Measurements from ENCODE around the gene NAV3. TPM values are rescaled to one million over a fixed set of nuclear protein-coding genes. Genes with fewer than 3 reads are reported as not detected.

The NAV3 gene
- total RNA-seq, 1 experiment from 2014 or later, result 9.6 TPM

DNA sequence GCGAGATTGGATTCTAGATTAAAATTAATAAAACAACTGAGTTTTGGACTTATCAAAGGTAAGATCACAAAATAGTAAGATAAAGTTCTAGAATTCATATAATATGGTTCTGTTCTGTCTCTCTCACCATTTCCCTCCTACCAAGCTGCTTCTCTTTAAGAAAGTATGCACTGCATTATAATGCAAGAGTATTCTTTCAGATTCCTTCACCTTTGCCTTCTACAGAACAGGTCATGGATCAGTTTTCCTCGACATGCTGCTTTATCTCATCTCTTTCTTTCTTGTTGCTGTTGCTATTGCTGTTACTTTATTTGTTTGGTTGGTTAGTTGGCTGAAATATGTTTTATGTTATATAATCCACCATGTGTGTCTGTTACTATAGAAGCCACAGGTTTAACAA lies 357.0 kb downstream of the NAV3 start:
- no peak for DNase-seq (ENCODE audit: low spot score)

DNA sequence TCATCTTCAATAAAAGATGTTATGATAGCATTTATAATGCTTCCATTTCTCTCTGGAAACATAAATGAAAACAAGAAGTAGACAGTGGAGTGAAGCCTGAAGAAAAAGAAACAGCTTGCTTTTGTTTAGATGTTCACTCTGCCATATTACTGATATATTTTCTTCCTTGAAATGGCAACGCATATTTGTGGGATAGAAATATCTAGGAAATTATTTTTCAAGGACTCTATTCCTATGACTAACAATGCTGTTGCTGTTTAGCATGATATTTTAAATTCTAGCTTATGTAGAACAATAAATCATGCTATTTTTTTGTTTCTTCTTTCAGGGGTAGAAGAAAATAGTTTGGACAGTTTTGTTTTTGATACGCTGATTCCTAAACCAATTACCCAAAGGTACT lies 359.0 kb downstream of the NAV3 start:
- no peak for DNase-seq (ENCODE audit: low spot score)

DNA sequence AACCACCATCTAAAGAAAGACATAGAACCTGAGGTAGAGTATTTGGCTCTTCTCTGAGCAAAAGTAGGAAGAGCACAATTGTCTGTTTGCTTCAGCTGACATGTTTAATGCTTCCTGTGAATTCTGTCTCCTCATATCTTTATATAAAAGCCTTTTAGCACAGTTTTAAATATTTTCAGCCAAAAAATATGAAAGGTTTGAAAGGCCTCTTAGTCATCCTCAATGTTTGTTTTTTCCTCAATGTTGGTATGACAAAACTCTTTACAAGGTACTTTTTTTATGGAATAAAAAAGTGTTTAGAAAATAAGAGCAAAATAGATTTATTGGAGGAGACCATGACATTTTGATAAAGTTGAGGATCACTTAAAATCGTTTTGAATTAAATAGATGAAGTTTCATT lies 360.9 kb downstream of the NAV3 start:
- no peak for DNase-seq (ENCODE audit: low spot score)

DNA sequence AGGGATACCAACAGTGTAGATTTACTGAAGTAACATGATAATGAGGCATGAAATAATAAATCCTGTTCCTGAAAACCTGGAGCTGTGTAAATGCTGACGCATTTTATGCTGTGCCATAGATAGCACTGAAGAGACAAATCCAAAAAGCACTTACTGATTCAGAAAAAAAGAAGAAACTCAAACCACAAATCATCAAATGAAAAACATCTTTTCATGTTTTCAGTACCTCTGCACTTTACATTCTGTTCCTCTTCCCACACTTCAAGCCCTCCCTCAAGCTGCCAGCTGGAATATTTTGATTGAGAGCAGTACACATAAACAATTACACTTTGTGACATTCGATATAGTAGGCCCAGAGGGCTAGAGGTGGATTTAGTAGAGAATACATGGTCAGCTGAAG lies 362.3 kb downstream of the NAV3 start:
- DNase-seq (ENCODE audit: low spot score), result no peak

DNA sequence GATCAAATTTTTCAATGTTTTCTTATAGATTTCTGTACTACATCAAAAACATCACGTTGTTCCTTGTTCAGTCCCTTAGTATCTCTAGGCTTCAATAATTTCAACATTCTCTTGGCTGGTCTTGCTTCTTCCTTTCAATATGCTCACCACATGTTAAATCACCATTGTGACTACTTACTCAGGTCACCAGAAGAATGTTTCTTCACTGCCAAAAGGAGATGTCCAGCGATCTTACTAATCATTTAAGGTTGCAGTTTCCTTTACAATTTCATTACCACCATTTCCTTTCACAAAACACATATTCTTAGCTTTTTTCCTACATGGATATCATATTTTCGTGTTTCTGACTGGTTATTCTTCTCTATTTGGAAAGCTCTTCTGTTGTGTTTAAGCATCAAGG lies 363.8 kb downstream of the NAV3 start:
- DNase-seq (ENCODE audit: low spot score), result no peak

DNA sequence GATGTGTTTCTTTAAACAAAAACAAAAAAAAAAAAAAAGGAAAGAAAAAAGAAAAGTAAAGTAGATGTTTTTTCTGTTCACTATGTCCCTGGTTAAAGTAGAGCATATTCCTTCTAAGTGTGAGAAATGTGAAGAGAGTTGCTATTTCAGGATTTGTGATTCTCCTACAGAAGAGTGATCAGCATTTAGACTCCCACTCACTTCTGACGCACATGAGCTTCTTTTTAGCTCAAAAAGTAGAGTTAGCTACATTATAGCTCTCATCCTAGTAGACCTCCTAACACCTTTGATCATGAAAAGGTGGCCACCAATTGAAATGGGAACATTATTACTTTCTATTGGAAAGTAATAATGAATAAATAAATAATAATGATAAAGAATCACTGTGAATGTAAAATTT lies 368.2 kb downstream of the NAV3 start:
- DNase-seq (ENCODE audit: low spot score), result no peak

DNA sequence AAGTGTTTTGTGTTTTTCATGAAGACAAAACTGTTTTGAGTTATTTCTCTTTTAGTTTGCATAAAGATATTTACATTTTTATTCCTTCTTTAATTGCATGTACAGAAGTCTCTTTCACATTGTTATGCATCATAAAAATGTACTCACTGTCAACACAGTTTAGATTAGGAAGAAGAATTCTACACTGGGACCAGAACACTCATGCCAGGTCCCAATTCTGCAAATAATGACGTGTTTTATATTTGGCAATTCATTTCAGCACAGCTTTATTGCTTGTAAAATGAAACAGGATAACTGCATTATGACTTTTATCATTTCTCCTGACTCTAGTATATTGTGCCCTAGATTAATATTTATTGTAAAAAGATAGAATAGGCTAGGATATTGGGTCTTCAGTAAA lies 369.2 kb downstream of the NAV3 start:
- no peak for DNase-seq (ENCODE audit: low spot score)

DNA sequence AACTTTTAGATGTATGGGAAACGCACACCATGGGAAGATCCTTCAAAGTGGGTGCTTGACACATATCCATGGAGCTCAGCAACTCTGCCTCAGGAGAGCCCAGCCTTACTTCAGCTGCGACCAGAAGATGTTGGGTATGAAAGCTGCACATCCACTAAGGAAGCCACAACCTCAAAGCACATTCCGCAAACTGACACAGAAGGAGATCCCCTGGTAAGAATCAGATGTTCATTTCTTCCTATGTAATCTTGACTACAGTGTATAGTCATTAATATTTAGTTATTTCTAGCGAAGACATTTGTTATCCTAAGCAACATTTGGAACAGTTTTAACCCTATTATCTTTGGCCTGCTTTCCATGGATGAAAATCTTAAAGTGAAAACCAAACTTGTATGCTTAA lies 374.2 kb downstream of the NAV3 start:
- no peak for DNase-seq (ENCODE audit: low spot score)

DNA sequence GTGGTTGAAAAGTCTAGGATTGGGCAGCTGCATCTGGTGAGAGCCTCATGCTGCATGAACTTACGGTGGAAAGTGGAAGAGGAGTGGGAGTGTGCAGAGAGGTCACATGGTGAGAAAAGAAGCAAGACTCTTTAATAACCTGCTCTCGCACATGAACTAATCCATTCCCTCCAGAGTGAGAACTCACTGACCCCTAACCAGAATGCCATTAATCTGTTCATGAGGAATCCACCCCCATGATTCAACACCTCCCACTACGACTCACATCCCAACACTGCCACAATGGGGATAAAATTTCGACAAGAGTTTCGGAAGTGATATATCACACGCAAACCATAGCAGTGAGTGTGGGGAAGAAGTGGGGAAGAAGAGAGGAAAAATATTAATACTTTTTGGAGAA lies 377.4 kb downstream of the NAV3 start:
- no peak for DNase-seq (ENCODE audit: low spot score)

DNA sequence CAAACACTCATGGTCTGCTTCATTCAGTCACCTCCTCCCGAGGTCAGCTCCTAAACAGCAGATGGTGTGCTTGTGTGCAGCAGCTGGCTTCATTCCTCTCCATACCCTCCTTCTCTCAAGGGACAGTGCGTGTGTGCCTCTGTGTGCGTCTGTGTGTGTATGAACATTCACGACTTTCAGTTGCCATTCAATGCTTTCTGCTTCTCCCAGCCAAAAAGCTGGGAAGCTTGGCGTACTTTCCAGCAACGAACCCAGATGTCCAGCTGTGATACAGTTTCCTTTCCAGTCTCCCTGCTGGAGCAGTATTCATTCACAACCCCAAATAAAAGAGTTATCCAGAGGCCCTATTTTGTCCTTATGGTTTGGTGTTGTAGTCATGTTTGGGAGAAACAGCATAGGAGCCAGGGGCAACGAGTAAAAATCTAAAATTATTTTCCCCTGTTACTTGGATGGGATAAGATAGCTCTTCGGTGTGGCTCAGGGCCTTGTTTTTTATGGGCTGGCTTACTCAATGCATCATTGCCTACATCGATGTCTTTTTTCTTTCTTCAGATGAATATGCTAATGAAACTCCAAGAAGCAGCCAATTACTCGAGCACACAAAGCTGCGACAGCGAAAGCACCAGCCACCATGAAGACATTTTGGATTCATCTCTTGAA lies 379.3 kb downstream of the NAV3 start:
- no peak for DNase-seq (ENCODE audit: low spot score)

DNA sequence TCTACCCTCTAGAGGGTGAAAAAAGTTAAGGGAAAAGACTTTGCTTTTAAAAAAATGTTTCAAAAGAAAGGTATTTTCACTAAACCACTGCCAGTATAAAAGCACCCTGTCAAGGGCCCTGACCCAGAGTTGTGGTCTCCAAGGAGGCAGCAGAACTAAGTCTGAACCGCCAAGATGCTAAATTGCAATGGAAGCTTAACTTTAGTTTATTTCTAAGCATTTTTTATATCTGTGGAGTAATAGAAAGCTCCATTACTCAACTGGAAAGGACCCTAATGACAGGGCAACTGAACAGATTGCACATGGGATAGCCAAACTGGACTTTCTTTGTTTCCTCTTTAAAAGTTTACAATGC lies 379.8 kb downstream of the NAV3 start:
- DNase-seq (ENCODE audit: low spot score), result no peak

DNA sequence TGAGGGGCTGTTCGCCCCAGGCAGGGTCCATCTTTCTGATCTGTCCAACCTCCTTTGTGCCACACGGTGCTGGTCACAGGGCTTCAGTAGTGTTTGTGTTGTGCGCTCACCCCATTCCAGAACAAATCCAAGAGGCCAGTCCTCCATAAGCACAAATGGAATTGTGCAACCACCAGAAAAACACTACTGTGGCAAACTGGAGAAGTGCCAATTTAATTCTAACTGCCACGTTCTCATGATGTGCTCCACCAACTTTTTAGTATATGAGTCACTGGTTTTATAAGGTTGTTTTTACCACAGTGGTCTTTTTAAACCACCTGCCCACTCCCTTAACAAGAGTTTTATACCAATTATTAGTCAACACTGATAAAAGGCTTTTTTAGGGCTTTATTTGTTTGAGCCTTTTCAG lies 380.2 kb downstream of the NAV3 start:
- peak; percentile 78 for DNase-seq (ENCODE audit: low spot score)

DNA sequence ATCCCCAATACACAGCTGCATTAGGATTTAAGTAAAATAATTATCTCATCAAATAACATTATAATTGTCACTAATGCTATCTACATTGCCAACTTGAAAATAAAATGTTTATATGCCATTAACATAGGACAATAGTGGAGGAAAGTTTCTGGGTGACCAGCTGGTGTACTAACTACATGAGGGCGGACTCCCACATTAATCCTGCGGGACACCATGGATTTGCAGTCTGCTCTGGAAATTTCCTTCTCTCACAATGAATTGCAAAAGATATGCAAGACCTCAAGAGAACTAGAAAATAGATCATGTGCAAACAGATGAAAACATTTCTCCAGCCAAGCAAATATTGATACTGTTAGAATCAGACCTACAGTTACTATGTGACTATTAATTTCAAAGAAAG lies 390.1 kb downstream of the NAV3 start:
- DNase-seq (ENCODE audit: low spot score), result no peak

DNA sequence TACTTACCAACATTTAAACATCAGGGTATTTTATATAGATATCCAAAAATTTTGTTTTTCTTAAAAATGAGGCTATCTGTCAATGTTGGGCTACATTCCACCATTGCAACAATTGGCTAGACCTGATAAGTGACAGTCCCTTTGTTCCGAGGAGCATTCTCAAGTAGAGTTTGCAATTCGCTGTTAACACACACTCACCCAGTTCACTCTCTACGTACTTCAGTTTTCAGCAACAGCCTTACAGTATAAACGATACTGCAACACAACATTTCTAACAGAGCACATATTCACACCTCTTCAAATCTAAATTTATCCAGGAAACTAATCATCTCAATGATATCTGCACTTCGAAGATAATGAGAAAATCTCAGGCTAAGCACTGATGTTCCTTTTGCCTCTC lies 393.5 kb downstream of the NAV3 start:
- DNase-seq (ENCODE audit: low spot score), result no peak

DNA sequence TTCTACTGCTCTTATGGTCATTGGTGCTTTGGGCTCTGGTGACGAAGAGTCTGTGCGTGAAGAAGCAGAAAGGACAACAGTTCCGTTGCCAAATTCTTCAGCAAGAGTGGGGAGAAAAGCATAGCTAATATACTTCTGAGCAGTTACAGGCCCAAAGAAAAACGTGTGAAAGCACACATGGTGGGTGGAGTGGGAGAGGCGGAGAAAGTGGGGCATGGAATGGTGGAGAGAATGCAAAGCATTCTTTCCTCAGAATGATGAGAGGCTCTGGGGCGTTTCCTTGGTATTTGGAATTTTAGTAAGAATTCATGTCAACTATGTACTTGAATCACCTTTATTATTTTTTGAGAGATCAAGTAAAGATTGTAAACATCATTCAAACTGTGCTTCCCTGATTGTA lies 396.1 kb downstream of the NAV3 start:
- no peak for DNase-seq (ENCODE audit: low spot score)

DNA sequence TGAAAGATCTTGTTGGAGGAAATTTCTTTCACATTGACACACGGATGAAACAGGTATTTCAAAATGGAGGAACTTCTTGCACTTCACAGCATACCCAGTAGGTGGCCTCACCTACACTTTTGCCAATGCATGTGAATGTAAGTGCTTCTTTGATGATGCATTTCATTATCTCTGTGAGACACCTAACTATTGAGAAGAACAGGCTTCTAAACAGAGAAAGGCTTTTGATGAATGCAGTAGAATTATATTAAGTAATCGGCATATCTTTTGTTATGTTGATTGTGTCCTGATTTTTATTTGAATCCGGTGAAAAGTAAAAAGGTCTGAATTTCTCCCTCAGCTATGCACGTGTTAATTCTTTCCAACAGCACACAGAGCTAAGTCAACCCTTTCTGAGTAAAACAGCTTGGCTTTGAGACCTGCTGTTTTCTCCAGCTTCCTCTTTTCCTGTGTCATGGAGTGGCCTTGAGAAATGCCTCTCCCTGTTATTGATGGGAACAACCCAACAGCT lies 399.0 kb downstream of the NAV3 start:
- peak; percentile 49 for DNase-seq (ENCODE audit: low spot score)

DNA sequence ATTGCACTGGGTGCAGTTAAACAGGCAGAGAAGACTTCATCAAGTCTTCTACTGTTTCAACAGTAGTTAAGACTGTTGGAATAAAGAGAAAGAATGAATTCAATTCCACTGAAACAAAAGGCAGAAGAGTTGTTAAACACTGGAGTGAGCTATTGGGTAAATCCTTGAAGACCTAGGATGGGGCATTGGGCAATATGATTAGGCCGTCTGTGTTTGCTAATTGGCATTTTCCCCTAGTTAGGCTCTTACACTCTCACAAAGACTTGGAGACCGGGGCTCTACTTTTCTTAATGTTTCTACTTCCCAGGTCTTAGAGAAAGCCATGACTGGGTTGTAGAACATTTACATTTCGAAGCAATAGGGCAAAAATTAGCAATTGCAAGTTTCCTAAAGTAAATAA lies 402.1 kb downstream of the NAV3 start:
- no peak for DNase-seq (ENCODE audit: low spot score)

DNA sequence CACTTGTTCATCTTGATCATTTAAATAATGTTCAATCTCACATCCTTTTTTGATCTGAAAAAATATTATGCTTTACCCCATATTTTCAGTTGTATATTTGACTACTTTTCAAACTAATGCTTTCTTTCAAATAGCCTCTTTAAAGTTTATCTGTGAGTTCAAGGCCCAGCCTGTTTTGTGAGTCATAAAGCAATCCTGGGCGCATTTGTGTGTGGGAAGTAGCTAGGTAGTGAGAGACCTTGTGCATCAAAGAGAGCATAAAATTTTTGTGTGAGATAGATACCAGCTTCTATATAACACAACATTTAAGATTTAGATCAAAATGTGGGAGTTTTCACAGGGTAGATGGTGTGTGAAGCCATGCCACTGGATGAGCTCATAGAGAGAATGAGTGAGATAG lies 405.6 kb downstream of the NAV3 start:
- no peak for DNase-seq (ENCODE audit: low spot score)

DNA sequence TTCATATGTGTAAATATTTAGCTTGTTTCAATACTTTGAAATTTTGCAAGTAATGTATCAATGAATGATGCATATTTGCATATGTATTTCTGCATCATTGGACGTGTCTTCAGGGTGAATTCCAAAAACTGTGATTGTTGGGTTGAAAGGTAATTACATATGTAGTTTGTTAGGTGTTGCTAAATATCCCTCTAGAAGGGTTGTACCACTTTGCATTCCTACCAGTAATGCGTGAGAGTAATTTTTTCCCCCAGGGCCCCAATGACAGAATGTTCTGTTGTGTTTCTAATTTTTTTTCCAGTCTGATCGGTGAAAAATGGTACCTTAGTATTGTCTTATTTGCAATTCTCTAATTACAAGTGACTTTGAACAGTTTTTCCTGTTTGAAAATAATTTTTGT lies 408.9 kb downstream of the NAV3 start:
- no peak for DNase-seq (ENCODE audit: low spot score)

DNA sequence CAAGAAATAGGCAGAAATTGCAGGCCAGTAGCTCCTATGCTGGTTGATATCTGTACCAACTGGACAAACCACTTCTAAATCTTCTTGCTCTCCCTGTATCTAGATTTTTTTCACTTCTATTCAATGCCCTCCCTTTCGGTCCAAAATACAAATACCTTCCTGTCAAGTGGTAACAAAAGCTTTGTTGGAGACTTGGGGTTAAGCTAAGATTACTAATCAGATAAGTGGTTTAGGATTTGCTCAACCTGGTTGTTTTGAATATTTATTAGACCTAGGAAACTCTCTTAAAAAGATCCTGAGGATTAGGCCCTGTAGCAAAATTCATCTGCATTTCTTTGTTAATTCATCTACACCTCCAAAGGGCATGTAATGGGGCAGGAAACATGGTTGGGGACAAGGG lies 410.1 kb downstream of the NAV3 start:
- DNase-seq (ENCODE audit: low spot score), result no peak

DNA sequence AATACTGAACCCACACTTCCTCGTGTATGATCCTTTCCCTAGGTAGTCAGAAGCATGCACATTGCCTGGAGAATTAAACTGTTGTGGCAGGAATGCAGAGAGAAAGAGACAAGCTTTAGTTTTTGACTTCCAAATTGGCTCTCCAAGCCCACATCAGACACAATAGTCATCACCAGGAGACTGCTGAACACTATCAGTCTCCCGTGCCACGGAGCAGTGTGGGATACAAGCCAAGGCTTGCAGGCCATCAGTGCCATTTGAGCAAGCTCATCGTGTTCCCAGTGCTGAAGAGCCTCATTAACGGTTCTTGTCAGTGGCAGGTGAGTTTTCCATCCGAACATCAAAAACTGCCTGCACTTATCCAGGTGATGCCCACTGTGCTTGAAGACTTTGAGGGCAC lies 410.8 kb downstream of the NAV3 start:
- DNase-seq (ENCODE audit: low spot score), result no peak

DNA sequence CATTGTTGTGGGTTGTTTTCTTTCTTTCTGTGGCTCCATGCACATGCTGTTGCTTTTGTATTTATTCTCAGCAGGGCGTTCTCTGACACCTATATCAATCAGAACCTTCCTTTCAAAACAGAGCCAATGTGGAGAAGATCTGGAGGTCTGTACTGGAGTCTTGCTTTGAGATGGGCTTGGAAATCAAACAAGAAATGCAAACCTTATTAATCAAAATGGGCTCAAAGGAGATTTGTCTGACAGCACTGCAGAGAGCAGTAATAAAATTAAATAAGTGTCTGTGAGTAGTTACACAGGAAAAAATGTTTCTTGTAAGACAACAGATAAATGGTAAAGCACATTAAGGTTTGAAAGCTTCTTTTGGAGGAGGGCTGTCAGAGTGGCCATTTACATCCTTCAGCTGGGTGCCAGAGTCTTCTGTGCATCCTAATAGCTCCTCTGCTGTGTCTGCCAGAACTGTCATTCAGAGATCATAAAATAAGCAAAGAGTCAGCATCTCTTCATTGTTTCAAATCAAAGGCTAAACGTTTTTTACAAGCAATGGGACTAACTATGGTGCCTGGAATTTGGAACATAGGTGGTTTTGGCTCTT lies 414.3 kb downstream of the NAV3 start:
- no peak for DNase-seq (ENCODE audit: low spot score)

DNA sequence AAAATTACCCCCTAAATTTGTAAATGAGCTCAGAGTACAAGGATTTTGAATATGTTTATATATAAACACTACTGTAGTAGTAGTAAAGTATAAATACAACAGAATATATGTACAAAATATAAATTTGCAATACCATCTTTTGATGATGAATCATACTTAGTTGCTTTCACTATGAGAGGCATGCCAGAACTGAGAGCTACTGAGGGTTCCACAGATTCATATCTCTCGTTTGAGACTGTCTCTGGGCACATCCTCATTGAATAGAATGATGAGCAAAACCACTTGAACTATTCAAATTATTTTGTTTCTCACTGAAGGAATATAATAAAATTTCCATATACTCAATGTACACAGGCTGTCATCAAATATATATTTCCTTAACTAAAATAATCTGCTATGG lies 417.6 kb downstream of the NAV3 start:
- no peak for DNase-seq (ENCODE audit: low spot score)

DNA sequence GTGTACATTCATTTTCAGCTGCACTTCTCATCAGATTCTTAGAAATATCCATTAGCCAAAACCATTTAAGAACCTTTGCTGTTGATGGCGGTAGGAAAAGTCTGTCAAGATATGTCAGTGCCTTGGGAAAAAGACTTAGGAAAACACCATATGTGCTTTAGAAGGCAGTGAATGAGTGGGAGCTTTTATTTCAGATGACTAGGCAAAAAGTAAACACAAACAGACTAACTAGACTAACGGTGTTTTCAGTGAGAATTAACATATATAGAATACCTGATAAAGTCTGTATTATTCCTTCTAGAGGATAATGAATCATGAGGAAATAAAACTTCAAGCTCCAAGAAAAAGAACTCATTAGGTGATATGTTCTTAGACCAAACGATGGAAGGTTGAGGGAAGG lies 418.9 kb downstream of the NAV3 start:
- no peak for DNase-seq (ENCODE audit: low spot score)
